HepG2 (cell line): ENCODE data around the gene PMVK. TPM values are rescaled to one million over a fixed set of nuclear protein-coding genes. Genes with fewer than 3 reads are reported as not detected.

Experiments
- E2F2 ChIP-seq: sonication (generic); formaldehyde crosslinking; IDR thresholded peaks from 2 replicates; pipeline ENCODE4 v1.4.0; 2020; ENCODE audit warnings: missing genetic modification reagents, borderline replicate concordance
- KDM4B ChIP-seq: sonication (generic); formaldehyde crosslinking; IDR thresholded peaks from 2 replicates; pipeline ENCODE4 v1.4.0; 2020; ENCODE audit warnings: missing genetic modification reagents
- KDM5A ChIP-seq: fragments of 200-600 bp; sonication (generic); IDR thresholded peaks from 2 replicates; pipeline ENCODE4 v1.7.0; 2018; ENCODE audit warnings: antibody characterized with exemption, mild to moderate bottlenecking, low read length, borderline replicate concordance
- KLF16 ChIP-seq, 2 experiments: sonication (generic) in 1 of 2; formaldehyde crosslinking in 1 of 2; IDR thresholded peaks; 2 replicates each; pipeline versions ENCODE4 v1.6.1 to v1.8.0; 2016 to 2023; ENCODE audit warnings: missing genetic modification reagents in 2 of 2, missing compliant biosample characterization in 1 of 2
- MED13 ChIP-seq: sonication (generic); formaldehyde crosslinking; IDR thresholded peaks from 2 replicates; pipeline ENCODE4 v1.5.0; 2020; ENCODE audit warnings: missing genetic modification reagents
- MEF2D ChIP-seq: sonication (generic); formaldehyde crosslinking; IDR thresholded peaks from 2 replicates; pipeline ENCODE4 v1.5.1; 2020; ENCODE audit warnings: mild to moderate bottlenecking, missing genetic modification reagents
- MEIS1 ChIP-seq: sonication (generic); formaldehyde crosslinking; IDR thresholded peaks from 2 replicates; pipeline ENCODE4 v1.9.0; 2021; ENCODE audit warnings: mild to moderate bottlenecking, missing genetic modification reagents, moderate library complexity, borderline replicate concordance
- MNT ChIP-seq: fragments of 450-650 bp; IDR thresholded peaks from 2 replicates; pipeline ENCODE4 v1.6.1; 2016
- MXD1 ChIP-seq: sonication (generic); formaldehyde crosslinking; IDR thresholded peaks from 2 replicates; pipeline ENCODE4 v1.4.0; 2020; ENCODE audit warnings: mild to moderate bottlenecking, missing genetic modification reagents
- SRSF9 ChIP-seq: fragments of 200-400 bp; formaldehyde crosslinking; IDR thresholded peaks from 2 replicates; pipeline ENCODE4 v1.6.1; 2018; ENCODE audit warnings: borderline replicate concordance, mild to moderate bottlenecking, low read depth, low read length; ENCODE audit not compliant: insufficient read depth, poor library complexity, severe bottlenecking
- TEAD3 ChIP-seq: optimal IDR thresholded peaks from 2 replicates; pipeline ENCODE3; 2016; ENCODE audit warnings: borderline replicate concordance
- TFE3 ChIP-seq: IDR thresholded peaks from 2 replicates; pipeline ENCODE4 v1.6.1; 2016
- ZBTB2 ChIP-seq: sonication (generic); formaldehyde crosslinking; IDR thresholded peaks from 2 replicates; pipeline ENCODE4 v1.8.0; 2022; ENCODE audit warnings: low read depth, missing genetic modification reagents
- ZHX1 ChIP-seq: sonication (generic); formaldehyde crosslinking; IDR thresholded peaks from 2 replicates; pipeline ENCODE4 v1.8.1; 2022; ENCODE audit warnings: low read depth, mild to moderate bottlenecking, missing genetic modification reagents
- ZNF121 ChIP-seq: sonication (generic); formaldehyde crosslinking; IDR thresholded peaks from 2 replicates; pipeline ENCODE4 v1.5.0; 2020; ENCODE audit warnings: mild to moderate bottlenecking, missing genetic modification reagents
- ZNF138 ChIP-seq: sonication (generic); formaldehyde crosslinking; IDR thresholded peaks from 2 replicates; pipeline ENCODE4 v1.5.0; 2020; ENCODE audit warnings: mild to moderate bottlenecking, low read depth, missing genetic modification reagents
- ZNF496 ChIP-seq: sonication (generic); formaldehyde crosslinking; IDR thresholded peaks from 2 replicates; pipeline ENCODE4 v1.8.1; 2023; ENCODE audit warnings: mild to moderate bottlenecking, moderate library complexity, missing genetic modification reagents; ENCODE audit not compliant: insufficient replicate concordance
- ZNF891 ChIP-seq: sonication (generic); formaldehyde crosslinking; IDR thresholded peaks from 2 replicates; pipeline ENCODE4 v1.5.0; 2020; ENCODE audit warnings: mild to moderate bottlenecking, missing genetic modification reagents
- polyA plus RNA-seq, 8 experiments: library from polyadenylated mRNA; depleted of rRNA in 3 of 8; stranded (reverse) in 7 of 8; unstranded in 1 of 8; fragments of >200 nt; fragmentation: Illumina TruSeq in 4 of 8; extraction: Trizol in 4 of 8; gene quantifications; 2 replicates each; pipeline versions ENCODE4 v1.2.1 to v1.2.3, GENCODE V29; 2011 to 2016; ENCODE audit warnings: low read depth in 4 of 8, missing spikeins in 1 of 8, mixed read lengths in 1 of 8; ENCODE audit not compliant: insufficient read depth in 1 of 8
- total RNA-seq, 5 experiments: library from RNA; depleted of rRNA; stranded (reverse); fragments of >200 nt; fragmentation: Illumina TruSeq; extraction: Trizol; gene quantifications; 2 replicates each; pipeline ENCODE4 v1.2.3, GENCODE V29; 2016; ENCODE audit warnings: low read depth in 1 of 5

Gene PMVK
- total and polyA plus RNA-seq, 2 of the 13 experiments (the other 11 are each of a cell fraction or from before 2014, with no cell fraction given): 3.9 to 12.6 TPM

GRCh38 chr1:154944401-154945159 is 8.1 kb upstream of the PMVK start (continued):
- TF ChIP-seq TFE3 (CRISPR knock-in tag) (no peak), MXD1 (CRISPR knock-in tag) (no peak), MEF2D (CRISPR knock-in tag) (peak; percentile 87), KDM4B (CRISPR knock-in tag) (no peak), E2F2 (CRISPR knock-in tag) (0 out of 2 replicates have a peak, but pooled peaks have one; percentile 24), KLF16 (CRISPR knock-in tag; IDR thresholded peaks at IDR 0.05) (no peak; a peak in 1 of 4 replicates), ZBTB2 (CRISPR knock-in tag) (no peak), ZNF138 (no peak), ZNF496 (CRISPR knock-in tag) (no peak), ZNF891 (CRISPR knock-in tag) (no peak), MED13 (no peak; the same call in 1 of the 2 replicates), ZHX1 (no peak), SRSF9 (no peak), TEAD3 (CRISPR knock-in tag) (peak; percentile 38), ZNF121 (CRISPR knock-in tag) (peak; percentile 97), KDM5A (no peak), MEIS1 (no peak), MNT (no peak)
